CD4-positive, alpha-beta T cell treated with Interleukin-21 for 1 hour (primary cell): ENCODE results near the gene EDC3.
A peak's percentile ranks its signal among the peaks of the same experiment; 100 is the strongest.
"Not testable (repeated sequence)": the region's sequence is repeated elsewhere in the genome, so short reads cannot be mapped to it uniquely, and the experiment has no call there.

ENCODE experiments used
- DNase-seq: peaks from one replicate; pipeline ENCODE4 v3.0.0-alpha.2; 2020

EDC3 gene

GRCh38 chr15:74648051-74648842 lies 47.6 kb downstream of the EDC3 start:
- no peak for DNase-seq

- no peak for DNase-seq
These were observed 49.3 kb downstream of the EDC3 start for GRCh38 chr15:74646480-74646879.

- no peak for DNase-seq
These were observed 52.1 kb downstream of the EDC3 start for GRCh38 chr15:74643665-74644204.

GRCh38 chr15:74642734-74643664 lies 52.8 kb downstream of the EDC3 start:
- no peak for DNase-seq

GRCh38 chr15:74642348-74642733 lies 53.5 kb downstream of the EDC3 start:
- no peak for DNase-seq

- no peak for DNase-seq
These were observed 54.7 kb downstream of the EDC3 start for GRCh38 chr15:74641151-74641550.

GRCh38 chr15:74636984-74637383 lies 58.8 kb downstream of the EDC3 start:
- no peak for DNase-seq

GRCh38 chr15:74635228-74635627 lies 60.6 kb downstream of the EDC3 start:
- DNase-seq: peak; percentile 79

- DNase-seq: no peak
These were observed 62.0 kb downstream of the EDC3 start for GRCh38 chr15:74633781-74634180.

GRCh38 chr15:74632601-74633000 lies 63.2 kb downstream of the EDC3 start:
- no peak for DNase-seq

- DNase-seq: peak; percentile 60
These were observed 63.8 kb downstream of the EDC3 start for GRCh38 chr15:74631935-74632560.

GRCh38 chr15:74631408-74631807 lies 64.4 kb downstream of the EDC3 start:
- no peak for DNase-seq

- DNase-seq: no peak
These were observed 64.8 kb downstream of the EDC3 start for GRCh38 chr15:74631087-74631385.

- DNase-seq: no peak
These were observed 65.3 kb downstream of the EDC3 start for GRCh38 chr15:74630284-74631086.

- DNase-seq: not testable (repeated sequence)
These were observed 66.1 kb downstream of the EDC3 start for GRCh38 chr15:74629696-74630095.

GRCh38 chr15:74628949-74629348 lies 66.9 kb downstream of the EDC3 start:
- no peak for DNase-seq

- DNase-seq: no peak
These were observed 67.6 kb downstream of the EDC3 start for GRCh38 chr15:74628199-74628598.

GRCh38 chr15:74627766-74628165 lies 68.1 kb downstream of the EDC3 start:
- no peak for DNase-seq

GRCh38 chr15:74626752-74627692 lies 68.8 kb downstream of the EDC3 start:
- no peak for DNase-seq

GRCh38 chr15:74626336-74626735 lies 69.5 kb downstream of the EDC3 start:
- DNase-seq: no peak

GRCh38 chr15:74625693-74626092 lies 70.1 kb downstream of the EDC3 start:
- no peak for DNase-seq
